HepG2 (cell line): ENCODE measurements around the gene TPST1. TPM values are rescaled to one million over a fixed set of nuclear protein-coding genes. Genes with fewer than 3 reads are reported as not detected.

ENCODE experiments used
- ETS1 ChIP-seq: sonication (generic); formaldehyde crosslinking; IDR thresholded peaks from 2 replicates; pipeline ENCODE4 v1.4.0; 2020; ENCODE audit warnings: missing genetic modification reagents
- IKZF5 ChIP-seq: IDR thresholded peaks from 2 replicates; pipeline ENCODE4 v1.6.1; 2018; ENCODE audit warnings: missing genetic modification reagents, mild to moderate bottlenecking, missing compliant biosample characterization
- KDM2A ChIP-seq: sonication (generic); formaldehyde crosslinking; IDR thresholded peaks from 2 replicates; pipeline ENCODE4 v1.4.0; 2020; ENCODE audit warnings: low read depth, missing genetic modification reagents, borderline replicate concordance
- LBX2 ChIP-seq: sonication (generic); formaldehyde crosslinking; IDR thresholded peaks from 2 replicates; pipeline ENCODE4 v1.5.0; 2020; ENCODE audit warnings: missing genetic modification reagents, mild to moderate bottlenecking, borderline replicate concordance
- MYPOP ChIP-seq: sonication (generic); formaldehyde crosslinking; IDR thresholded peaks from 2 replicates; pipeline ENCODE4 v1.8.1; 2023; ENCODE audit warnings: mild to moderate bottlenecking, moderate library complexity, missing genetic modification reagents
- SNAI1 ChIP-seq: sonication (generic); formaldehyde crosslinking; IDR thresholded peaks from 2 replicates; pipeline ENCODE4 v1.5.0; 2020; ENCODE audit warnings: mild to moderate bottlenecking, missing genetic modification reagents, borderline replicate concordance
- TERF1 ChIP-seq: sonication (generic); formaldehyde crosslinking; IDR thresholded peaks from 2 replicates; pipeline ENCODE4 v1.8.0; 2022; ENCODE audit warnings: mild to moderate bottlenecking, missing genetic modification reagents, moderate library complexity
- TFAP4 ChIP-seq: sonication (generic); IDR thresholded peaks from 2 replicates; pipeline ENCODE4 v1.6.1; 2016; ENCODE audit warnings: low read depth, borderline replicate concordance
- ZFP36L2 ChIP-seq: sonication (generic); formaldehyde crosslinking; IDR thresholded peaks from 2 replicates; pipeline ENCODE4 v1.4.0; 2020; ENCODE audit warnings: missing genetic modification reagents
- ZMYM4 ChIP-seq: sonication (generic); formaldehyde crosslinking; IDR thresholded peaks from 2 replicates; pipeline ENCODE4 v1.8.1; 2023; ENCODE audit warnings: mild to moderate bottlenecking, missing genetic modification reagents
- ZNF329 ChIP-seq: sonication (generic); formaldehyde crosslinking; IDR thresholded peaks from 2 replicates; pipeline ENCODE4 v1.9.0; 2021; ENCODE audit warnings: low read depth, mild to moderate bottlenecking, missing genetic modification reagents
- ZNF503 ChIP-seq: sonication (generic); formaldehyde crosslinking; IDR thresholded peaks from 2 replicates; pipeline ENCODE4 v1.4.0; 2020; ENCODE audit warnings: missing genetic modification reagents
- ZNF567 ChIP-seq: sonication (generic); formaldehyde crosslinking; IDR thresholded peaks from 2 replicates; pipeline ENCODE4 v1.8.1; 2023; ENCODE audit warnings: mild to moderate bottlenecking, missing genetic modification reagents, borderline replicate concordance
- polyA plus RNA-seq, 8 experiments: library from polyadenylated mRNA; depleted of rRNA in 3 of 8; stranded (reverse) in 7 of 8; unstranded in 1 of 8; fragments of >200 nt; fragmentation: Illumina TruSeq in 4 of 8; extraction: Trizol in 4 of 8; gene quantifications; 2 replicates each; pipeline versions ENCODE4 v1.2.1 to v1.2.3, GENCODE V29; 2011 to 2016; ENCODE audit warnings: low read depth in 4 of 8, missing spikeins in 1 of 8, mixed read lengths in 1 of 8; ENCODE audit not compliant: insufficient read depth in 1 of 8
- total RNA-seq, 5 experiments: library from RNA; depleted of rRNA; stranded (reverse); fragments of >200 nt; fragmentation: Illumina TruSeq; extraction: Trizol; gene quantifications; 2 replicates each; pipeline ENCODE4 v1.2.3, GENCODE V29; 2016; ENCODE audit warnings: low read depth in 1 of 5

The TPST1 gene
- total and polyA plus RNA-seq, 2 of the 13 experiments (the other 11 are each of a cell fraction or from before 2014, with no cell fraction given) = 24.3 to 34.1 TPM

GRCh38 chr7:66269978-66270377 is 64.8 kb downstream of the TPST1 start (continued):
- TF ChIP-seq ZNF567 (no peak), IKZF5 (CRISPR knock-in tag) (no peak), TFAP4 (no peak), ZMYM4 (CRISPR knock-in tag) (no peak), LBX2 (CRISPR knock-in tag) (no peak), KDM2A (no peak), ETS1 (CRISPR knock-in tag) (no peak), ZFP36L2 (CRISPR knock-in tag) (no peak), MYPOP (CRISPR knock-in tag) (no peak), SNAI1 (CRISPR knock-in tag) (no peak), ZNF503 (CRISPR knock-in tag) (no peak), TERF1 (CRISPR knock-in tag) (no peak), ZNF329 (CRISPR knock-in tag) (no peak)
